ENCODE results near the gene ARHGAP32.

GRCh38 chr11:129023968-129024676, 168.0 kb downstream of the ARHGAP32 start:
- TF ChIP-seq CTCF (conservative IDR thresholded peaks at IDR 0.05 in 1 of 2, IDR thresholded peaks at IDR 0.05 in 1 of 2; ENCODE audit: low read depth in 1 of 2, low read length in 2 of 2), result no peak
- no peak for TF ChIP-seq EZH2 (IDR thresholded peaks at IDR 0.05; ENCODE audit: low read length, missing control alignments)

All from fibroblast of lung (primary cell).